Endothelial cell of umbilical vein (primary cell): ENCODE results near the gene XXYLT1.

Experiments
- CTCF ChIP-seq, 2 donors: IDR thresholded peaks; 1 replicate in 1 of 2; 2 replicates in 1 of 2; pipeline ENCODE4 v1.5.1; 2011; ENCODE audit warnings: low read length in 2 of 2, mild to moderate bottlenecking in 2 of 2, moderate library complexity in 2 of 2, control low read depth in 1 of 2, inconsistent platforms in 1 of 2, low read depth in 1 of 2; ENCODE audit not compliant: insufficient read depth in 1 of 2; ENCODE audit errors: extremely low read depth in 1 of 2
- POLR2AphosphoS5 ChIP-seq: IDR thresholded peaks from 2 replicates; pipeline ENCODE4 v1.6.1; 2012; ENCODE audit warnings: low read depth, mild to moderate bottlenecking, control low read depth, low read length, moderate library complexity; ENCODE audit not compliant: insufficient read depth

GRCh38 chr3:195226445-195226844 lies 44.5 kb downstream of the XXYLT1 start:
- no peak for TF ChIP-seq CTCF (IDR thresholded peaks at IDR 0.05; ENCODE audit: extremely low read depth in 1 of 2, insufficient read depth in 1 of 2, low read depth in 1 of 2, low read length in 2 of 2)
- TF ChIP-seq POLR2AphosphoS5, result no peak
